PC-9 (cell line): ENCODE measurements around the gene SLC6A8. TPM values are rescaled to one million over a fixed set of nuclear protein-coding genes. Genes with fewer than 3 reads are reported as not detected.
"Not testable (repeated sequence)": the region's sequence is repeated elsewhere in the genome, so short reads cannot be mapped to it uniquely, and the experiment has no call there.

Source experiments
- BruUV-seq: library from RNA; stranded (reverse); fragments of 400-500 nt; replicated peaks from 2 replicates; lab custom pipeline; 2021; lab: Mats Ljungman, UMichigan
- CTCF ChIA-PET: fragments of 300-600 bp; sonication (Branson Sonifier 250); formaldehyde crosslinking; loops from one replicate; lab custom pipeline; 2022; ENCODE audit warnings: antibody characterized with exemption; lab: Charles Lee
- POLR2A ChIA-PET: fragments of 300-600 bp; sonication (Branson Sonifier 250); formaldehyde crosslinking; loops from one replicate; lab custom pipeline; 2022; ENCODE audit warnings: antibody characterized with exemption; ENCODE audit not compliant: unreplicated experiment; lab: Charles Lee
- DNase-seq, 2 experiments: peaks; one replicate each; pipeline versions ENCODE4 v3.0.0 to v3.0.0-alpha.2; 2015 to 2022; ENCODE audit warnings: mixed read lengths in 1 of 2
- H2AFZ ChIP-seq: fragments of 200-600 bp; sonication (generic); 2 replicates; pipeline ENCODE4 v1.8.1; 2017; ENCODE audit warnings: antibody characterized with exemption
- H3F3A ChIP-seq: fragments of 200-600 bp; sonication (generic); 2 replicates; pipeline ENCODE4 v1.8.1; 2017; ENCODE audit warnings: antibody characterized with exemption, mild to moderate bottlenecking, low read depth; ENCODE audit not compliant: insufficient read depth
- H3K27ac ChIP-seq: fragments of 200-600 bp; sonication (generic); 2 replicates; pipeline ENCODE4 v1.6.1; 2016; ENCODE audit warnings: mixed run types
- H3K27me3 ChIP-seq: fragments of 200-600 bp; sonication (generic); 2 replicates; pipeline ENCODE4 v1.6.1; 2016; ENCODE audit warnings: low read depth, mixed run types; ENCODE audit not compliant: insufficient read depth
- H3K36me3 ChIP-seq: fragments of 200-600 bp; sonication (generic); 2 replicates; pipeline ENCODE4 v1.6.1; 2016; ENCODE audit warnings: low read depth, mixed run types
- H3K4me1 ChIP-seq: fragments of 200-600 bp; sonication (generic); replicated peaks from 2 replicates; pipeline ENCODE4 v1.6.1; 2016; ENCODE audit warnings: mixed run types; ENCODE audit not compliant: insufficient read depth
- H3K4me2 ChIP-seq: fragments of 200-600 bp; sonication (generic); 2 replicates; pipeline ENCODE4 v1.6.1; 2017; ENCODE audit warnings: mixed run types
- H3K4me3 ChIP-seq: fragments of 200-600 bp; sonication (generic); 2 replicates; pipeline ENCODE4 v1.6.1; 2016; ENCODE audit warnings: mixed run types
- H3K79me2 ChIP-seq: fragments of 200-600 bp; sonication (generic); 2 replicates; pipeline ENCODE4 v1.6.1; 2017; ENCODE audit warnings: low read depth, mixed run types
- H3K9me2 ChIP-seq: fragments of 200-600 bp; sonication (generic); 2 replicates; pipeline ENCODE4 v1.8.1; 2017; ENCODE audit warnings: mild to moderate bottlenecking; ENCODE audit not compliant: insufficient read depth
- H3K9me3 ChIP-seq: fragments of 200-600 bp; sonication (generic); 2 replicates; pipeline ENCODE4 v1.8.1; 2016; ENCODE audit warnings: low read depth; ENCODE audit not compliant: insufficient read depth
- H4K20me1 ChIP-seq: fragments of 200-600 bp; sonication (generic); 2 replicates; pipeline ENCODE4 v1.8.1; 2017; ENCODE audit not compliant: insufficient read depth
- EZH2 ChIP-seq: fragments of 200-600 bp; sonication (generic); IDR thresholded peaks from 2 replicates; pipeline ENCODE4 v1.8.0; 2017; ENCODE audit warnings: antibody characterized with exemption, low read depth
- intact Hi-C: fragments of 100-400 bp; cut with micrococcal nuclease; formaldehyde crosslinking; loops from one replicate; pipeline ENCODE4 v1.10.0; 2022; ENCODE audit not compliant: unreplicated experiment
- total RNA-seq: library from RNA; stranded (reverse); gene quantifications from 2 replicates; pipeline ENCODE4 v1.2.3, GENCODE V29; 2021
- TF ChIP-seq, protein P1 (sequence below): fragments of 200-600 bp; sonication (generic); conservative IDR thresholded peaks from 2 replicates; pipeline ENCODE4 v1.6.1; 2017; ENCODE audit warnings: mixed run types, antibody characterized with exemption, mild to moderate bottlenecking, moderate library complexity

The SLC6A8 gene
- total RNA-seq, 1 experiment from 2014 or later, result 40.5 TPM

DNA sequence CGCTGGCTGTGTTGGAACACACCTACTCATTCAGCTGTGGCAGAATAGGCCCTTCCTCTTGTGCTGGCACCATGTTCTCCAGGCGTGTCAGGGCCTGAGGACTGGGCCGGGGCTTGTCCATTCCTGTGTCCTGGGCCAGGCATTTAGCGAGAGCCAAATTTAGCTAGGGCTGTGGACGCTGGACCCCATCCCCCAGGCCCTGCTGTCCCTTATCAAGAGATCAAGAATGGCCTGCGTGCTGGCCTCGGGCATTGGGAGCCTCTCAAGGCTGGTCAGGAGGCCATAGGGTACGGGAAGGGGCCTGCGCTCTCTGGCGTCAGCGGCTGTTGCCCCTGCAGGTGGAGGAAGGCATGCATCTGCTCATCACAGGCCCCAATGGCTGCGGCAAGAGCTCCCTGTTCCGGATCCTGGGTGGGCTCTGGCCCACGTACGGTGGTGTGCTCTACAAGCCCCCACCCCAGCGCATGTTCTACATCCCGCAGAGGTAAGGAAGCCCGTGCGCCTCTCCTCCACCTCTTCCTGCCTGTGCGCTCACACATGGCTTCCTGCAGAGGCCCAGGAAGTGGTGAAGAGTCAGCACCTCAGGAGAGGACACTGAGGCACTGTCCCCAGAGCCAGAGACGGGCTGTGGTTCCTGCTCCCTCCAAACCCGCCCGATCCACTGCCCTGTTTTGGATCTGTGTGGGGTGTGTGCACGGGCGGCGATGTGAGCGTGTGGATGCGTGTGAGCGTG is 52.2 kb downstream of the SLC6A8 start:
- intact Hi-C loops, result no loop called here
- no peak for DNase-seq
- Histone ChIP-seq H3F3A (no peaks in the 10 kb centered on the region), H3K4me1 (no peaks in the 10 kb centered on the region), H4K20me1 (no peaks in the 10 kb centered on the region), H3K79me2 (no peaks in the 10 kb centered on the region), H3K9me3 (no peaks in the 10 kb centered on the region), H3K9me2 (no peaks in the 10 kb centered on the region), H2AFZ (no peak overlapping the region), H3K36me3 (no peaks in the 10 kb centered on the region; the same call in 1 of the 2 replicates), H3K27me3 (no peaks in the 10 kb centered on the region), H3K4me3 (no peak overlapping the region), H3K4me2 (no peak overlapping the region), H3K27ac (no peak overlapping the region)
- POLR2A ChIA-PET, result no interaction called here
- TF ChIP-seq, protein P1, sequence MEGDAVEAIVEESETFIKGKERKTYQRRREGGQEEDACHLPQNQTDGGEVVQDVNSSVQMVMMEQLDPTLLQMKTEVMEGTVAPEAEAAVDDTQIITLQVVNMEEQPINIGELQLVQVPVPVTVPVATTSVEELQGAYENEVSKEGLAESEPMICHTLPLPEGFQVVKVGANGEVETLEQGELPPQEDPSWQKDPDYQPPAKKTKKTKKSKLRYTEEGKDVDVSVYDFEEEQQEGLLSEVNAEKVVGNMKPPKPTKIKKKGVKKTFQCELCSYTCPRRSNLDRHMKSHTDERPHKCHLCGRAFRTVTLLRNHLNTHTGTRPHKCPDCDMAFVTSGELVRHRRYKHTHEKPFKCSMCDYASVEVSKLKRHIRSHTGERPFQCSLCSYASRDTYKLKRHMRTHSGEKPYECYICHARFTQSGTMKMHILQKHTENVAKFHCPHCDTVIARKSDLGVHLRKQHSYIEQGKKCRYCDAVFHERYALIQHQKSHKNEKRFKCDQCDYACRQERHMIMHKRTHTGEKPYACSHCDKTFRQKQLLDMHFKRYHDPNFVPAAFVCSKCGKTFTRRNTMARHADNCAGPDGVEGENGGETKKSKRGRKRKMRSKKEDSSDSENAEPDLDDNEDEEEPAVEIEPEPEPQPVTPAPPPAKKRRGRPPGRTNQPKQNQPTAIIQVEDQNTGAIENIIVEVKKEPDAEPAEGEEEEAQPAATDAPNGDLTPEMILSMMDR, result no peak
- TF ChIP-seq EZH2, result no peak
- CTCF ChIA-PET, result interaction anchor here (0.7 kb wide), 1 partner anchor 11 kb away, joined by 4 read pairs; no protein-coding TSS in a partner anchor
- BruUV-seq, result no TSS peak

DNA sequence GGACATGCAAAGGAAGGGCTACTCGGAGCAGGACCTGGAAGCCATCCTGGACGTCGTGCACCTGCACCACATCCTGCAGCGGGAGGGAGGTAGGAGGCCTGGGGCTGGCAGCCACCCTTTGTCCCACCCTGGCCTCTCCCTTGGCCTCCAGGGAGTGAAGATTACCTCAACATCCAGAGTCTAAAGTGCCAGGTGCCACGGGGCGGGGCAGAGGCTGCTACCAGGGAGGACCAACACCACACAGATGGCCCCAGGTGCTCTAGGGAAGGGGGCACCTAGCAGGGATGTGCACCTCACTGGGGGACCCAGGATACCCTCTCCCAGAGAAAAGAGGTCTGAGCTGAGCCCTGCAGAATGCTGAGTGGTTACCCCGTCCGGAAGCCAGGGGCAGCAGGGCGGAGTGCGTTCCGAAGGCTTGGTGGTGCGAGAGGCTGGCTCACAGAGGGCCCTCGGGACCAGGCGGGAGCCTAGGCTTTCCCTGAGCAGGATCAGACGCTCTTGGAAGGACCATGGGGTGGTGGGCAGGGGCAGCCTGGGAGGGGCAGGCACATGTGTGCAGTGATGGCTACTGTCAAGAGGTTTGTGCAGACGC is 53.0 kb downstream of the SLC6A8 start:
- POLR2A ChIA-PET, result no interaction called here
- Histone ChIP-seq H3K9me3 (no peaks in the 10 kb centered on the region), H3K4me2 (no peak overlapping the region), H3K4me3 (no peak overlapping the region), H3K79me2 (no peaks in the 10 kb centered on the region), H3K9me2 (no peaks in the 10 kb centered on the region), H2AFZ (no peak overlapping the region), H3K27me3 (no peaks in the 10 kb centered on the region), H3K27ac (no peak overlapping the region), H3K36me3 (no peaks in the 10 kb centered on the region), H3K4me1 (no peaks in the 10 kb centered on the region), H4K20me1 (no peaks in the 10 kb centered on the region), H3F3A (no peaks in the 10 kb centered on the region)
- CTCF ChIA-PET, result no interaction called here
- intact Hi-C loops, result no loop called here
- DNase-seq, result no peak
- TF ChIP-seq EZH2, result no peak
- TF ChIP-seq, protein P1, result no peak
- no TSS peak for BruUV-seq

DNA sequence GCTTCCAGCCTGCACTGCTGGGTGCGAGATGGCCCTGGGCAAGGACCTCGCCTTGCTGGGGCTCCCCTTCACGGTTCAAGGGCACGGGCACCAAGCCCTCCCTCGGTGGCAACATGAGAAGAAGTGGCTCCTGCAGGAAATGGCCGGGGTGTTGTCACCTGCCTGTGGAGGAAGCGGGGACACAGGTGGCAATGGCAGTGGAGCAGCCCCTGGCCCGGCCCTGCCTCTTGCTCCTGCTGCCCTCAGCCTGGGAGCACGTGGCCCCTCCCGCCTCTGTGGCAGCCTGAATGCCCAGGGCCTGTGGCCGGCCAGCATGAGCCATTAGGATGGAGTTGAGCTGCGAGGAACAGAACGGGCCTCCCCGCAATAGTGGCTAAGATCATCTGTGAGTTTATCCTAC is 53.7 kb downstream of the SLC6A8 start:
- BruUV-seq, result no TSS peak
- Histone ChIP-seq H3K9me3 (no peaks in the 10 kb centered on the region), H3K79me2 (no peaks in the 10 kb centered on the region), H3K27ac (no peak overlapping the region), H2AFZ (no peak overlapping the region), H3F3A (no peaks in the 10 kb centered on the region), H3K4me1 (no peaks in the 10 kb centered on the region), H3K36me3 (no peaks in the 10 kb centered on the region), H3K27me3 (no peaks in the 10 kb centered on the region), H3K9me2 (no peaks in the 10 kb centered on the region), H3K4me2 (no peak overlapping the region), H3K4me3 (no peak overlapping the region), H4K20me1 (no peaks in the 10 kb centered on the region)
- CTCF ChIA-PET, result no interaction called here
- intact Hi-C loops, result no loop called here
- POLR2A ChIA-PET, result no interaction called here
- DNase-seq, result no peak
- TF ChIP-seq EZH2, result no peak
- TF ChIP-seq, protein P1, result no peak

DNA sequence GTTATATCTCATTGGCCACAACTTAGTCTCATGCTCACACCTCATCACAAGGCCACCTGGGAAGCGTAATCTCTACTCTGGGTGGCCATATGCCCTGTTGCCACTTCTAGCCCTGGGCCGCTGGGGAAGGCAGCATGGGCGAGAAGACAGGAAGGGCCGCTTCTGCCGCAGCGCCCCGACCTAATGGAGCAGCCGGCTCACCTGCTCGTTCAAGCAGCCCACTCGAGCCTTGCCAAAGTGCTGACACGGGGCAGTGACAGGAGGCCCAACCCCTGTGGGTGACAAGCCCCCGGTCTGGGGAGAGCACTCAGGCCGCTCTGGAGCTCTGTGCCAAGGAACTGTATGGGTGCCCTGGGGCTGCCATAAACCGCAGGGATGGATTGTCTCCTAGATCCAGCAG is 54.4 kb downstream of the SLC6A8 start:
- H3K9me2 ChIP-seq, DNase-seq, H3K36me3 ChIP-seq, H2AFZ ChIP-seq, H3F3A ChIP-seq, H3K27ac ChIP-seq, intact Hi-C loops, POLR2A ChIA-PET, H3K4me3 ChIP-seq, H4K20me1 ChIP-seq, H3K4me1 ChIP-seq, BruUV-seq, H3K4me2 ChIP-seq, H3K79me2 ChIP-seq, H3K9me3 ChIP-seq, H3K27me3 ChIP-seq, CTCF ChIA-PET: not testable (repeated sequence)

DNA sequence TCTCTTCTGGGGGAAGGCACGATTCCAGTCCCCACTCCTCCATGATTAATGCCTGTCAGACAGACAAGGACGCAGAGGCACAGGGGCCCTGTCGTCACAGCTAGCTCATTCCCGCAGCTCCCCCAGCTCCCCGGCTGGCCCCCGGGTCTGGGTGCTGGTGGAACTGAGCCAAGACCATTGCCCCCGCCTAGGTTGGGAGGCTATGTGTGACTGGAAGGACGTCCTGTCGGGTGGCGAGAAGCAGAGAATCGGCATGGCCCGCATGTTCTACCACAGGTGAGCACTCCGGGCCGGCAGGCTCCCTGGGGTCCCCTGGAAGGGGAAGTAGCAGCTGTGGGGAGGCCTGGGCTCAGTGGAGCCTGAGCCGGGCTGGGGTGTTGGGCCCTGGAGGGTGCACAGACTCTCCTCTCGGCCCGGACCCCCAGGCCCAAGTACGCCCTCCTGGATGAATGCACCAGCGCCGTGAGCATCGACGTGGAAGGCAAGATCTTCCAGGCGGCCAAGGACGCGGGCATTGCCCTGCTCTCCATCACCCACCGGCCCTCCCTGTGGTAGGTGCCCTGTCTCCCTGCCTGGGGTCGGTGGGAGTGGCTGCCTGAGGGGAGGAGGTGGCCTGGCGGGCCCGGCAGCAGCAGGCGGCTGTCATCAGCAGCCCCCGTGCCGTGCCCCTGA is 55.2 kb downstream of the SLC6A8 start:
- H3K4me3 ChIP-seq, DNase-seq, H3K27me3 ChIP-seq, H3K36me3 ChIP-seq, H4K20me1 ChIP-seq, BruUV-seq, intact Hi-C loops, H2AFZ ChIP-seq, H3K4me1 ChIP-seq, H3K27ac ChIP-seq, H3K9me3 ChIP-seq, H3K9me2 ChIP-seq, H3F3A ChIP-seq, CTCF ChIA-PET, H3K4me2 ChIP-seq, POLR2A ChIA-PET, H3K79me2 ChIP-seq: not testable (repeated sequence)
